GM18507 (cell line): ENCODE measurements around the gene PLEKHA5.

Experiments
- DNase-seq: peaks from one replicate; pipeline ENCODE4 v3.0.0; 2011; ENCODE audit warnings: low read depth; ENCODE audit not compliant: insufficient read length; ENCODE audit errors: extremely low spot score
- FAIRE-seq: peaks from 2 replicates; lab custom pipeline; 2011; peaks lifted over from hg19 to GRCh38; lab: Jason Lieb, UNC

Gene PLEKHA5

GRCh38 chr12:19190292-19191031 lies 60.9 kb downstream of the PLEKHA5 start:
- DNase-seq (no peak), FAIRE-seq (no peak)

DNA sequence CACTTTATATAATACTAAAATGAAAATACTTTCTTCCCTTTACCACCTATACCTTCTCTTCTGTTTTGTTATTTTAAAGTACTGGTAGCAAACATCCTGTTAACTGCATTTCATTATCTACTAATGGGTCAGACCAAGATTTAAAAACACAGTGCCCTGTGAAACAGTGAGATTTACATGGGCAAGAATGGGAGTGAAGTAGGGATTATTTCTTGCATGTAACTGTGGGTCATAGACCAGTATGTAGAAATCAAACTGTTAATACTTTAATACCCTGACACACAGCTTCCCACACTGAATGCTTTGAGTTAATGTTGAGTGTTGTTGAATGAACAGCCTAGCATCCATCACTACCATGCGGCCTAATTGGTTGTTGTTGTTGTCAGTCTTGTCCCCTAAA lies 61.6 kb downstream of the PLEKHA5 start:
- no peak for FAIRE-seq
- no peak for DNase-seq

- FAIRE-seq = no peak
- DNase-seq = no peak
Measured at GRCh38 chr12:19191563-19191962, 62.0 kb downstream of the PLEKHA5 start.

- no peak for FAIRE-seq
- DNase-seq = no peak
Measured at GRCh38 chr12:19192710-19193109, 63.2 kb downstream of the PLEKHA5 start.

DNA sequence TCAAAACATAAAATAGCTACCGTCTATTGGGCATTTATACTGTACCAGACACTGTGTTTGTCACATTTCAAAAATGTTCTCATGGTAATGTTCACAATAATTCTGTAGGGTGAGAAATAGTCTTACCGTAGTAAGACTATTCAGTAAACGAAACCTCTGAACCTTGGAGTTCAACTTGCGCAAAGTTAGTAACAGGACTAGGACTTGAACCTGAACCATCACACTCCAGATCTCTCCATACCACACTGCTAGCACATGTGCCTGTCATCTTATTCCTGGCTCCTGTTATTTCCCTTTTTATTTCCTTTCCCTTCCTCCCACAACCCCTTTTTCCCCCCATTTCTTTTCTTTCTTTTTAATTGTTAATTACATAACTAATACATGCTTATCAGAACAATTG lies 65.4 kb downstream of the PLEKHA5 start:
- DNase-seq (no peak), FAIRE-seq (no peak)

DNA sequence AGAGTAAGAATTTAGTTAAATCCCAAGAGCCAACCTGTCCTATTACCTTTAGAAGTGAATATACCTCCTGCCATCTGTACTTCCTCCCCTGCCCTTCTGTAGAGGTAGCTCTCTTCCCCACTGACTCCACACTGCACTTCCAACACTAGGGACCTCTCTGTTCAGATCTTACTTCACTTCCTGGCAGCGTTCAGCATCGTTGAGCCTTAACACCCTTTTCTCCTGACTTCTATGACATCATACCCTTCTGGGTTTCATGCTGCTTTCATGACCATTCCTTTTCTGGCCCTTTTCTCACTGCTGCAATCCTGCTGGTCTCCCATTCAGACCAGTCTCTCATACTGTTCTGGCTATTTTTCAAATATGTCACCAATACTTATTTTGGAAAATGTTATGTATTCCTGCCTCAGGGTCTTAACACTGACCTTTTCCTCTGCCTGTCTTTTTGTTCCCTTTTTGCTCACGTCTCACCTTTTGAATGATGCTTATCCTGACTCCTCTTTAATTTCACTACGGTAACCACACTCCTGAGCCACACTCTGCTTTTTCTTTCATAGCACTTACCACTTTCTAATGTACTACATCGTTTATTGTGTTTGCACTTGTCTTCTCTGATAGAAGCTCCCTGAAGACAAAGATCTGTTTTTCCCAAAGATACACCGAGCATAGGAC lies 67.6 kb downstream of the PLEKHA5 start:
- DNase-seq (no peak), FAIRE-seq (no peak)

DNA sequence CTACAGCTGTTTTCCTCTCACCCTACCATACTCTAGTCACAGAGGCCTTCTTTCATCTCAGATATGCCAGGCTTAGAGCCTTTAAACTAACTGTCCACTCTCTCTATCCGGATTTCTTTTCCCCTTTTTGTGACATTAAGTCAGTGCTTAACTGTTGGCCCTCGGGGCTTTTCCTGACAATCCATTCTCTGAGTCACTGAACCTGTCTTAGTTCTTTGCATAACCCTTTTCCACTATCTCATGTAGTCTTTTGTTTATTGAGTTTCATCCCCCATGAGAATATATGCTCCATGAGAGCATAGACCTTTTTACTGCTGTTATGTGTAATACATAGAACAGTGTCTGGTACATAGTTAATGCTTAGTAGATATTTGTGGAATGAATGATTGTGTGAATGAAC lies 68.7 kb downstream of the PLEKHA5 start:
- DNase-seq (no peak), FAIRE-seq (no peak)

GRCh38 chr12:19199332-19199731 lies 69.8 kb downstream of the PLEKHA5 start:
- FAIRE-seq = no peak
- no peak for DNase-seq

DNA sequence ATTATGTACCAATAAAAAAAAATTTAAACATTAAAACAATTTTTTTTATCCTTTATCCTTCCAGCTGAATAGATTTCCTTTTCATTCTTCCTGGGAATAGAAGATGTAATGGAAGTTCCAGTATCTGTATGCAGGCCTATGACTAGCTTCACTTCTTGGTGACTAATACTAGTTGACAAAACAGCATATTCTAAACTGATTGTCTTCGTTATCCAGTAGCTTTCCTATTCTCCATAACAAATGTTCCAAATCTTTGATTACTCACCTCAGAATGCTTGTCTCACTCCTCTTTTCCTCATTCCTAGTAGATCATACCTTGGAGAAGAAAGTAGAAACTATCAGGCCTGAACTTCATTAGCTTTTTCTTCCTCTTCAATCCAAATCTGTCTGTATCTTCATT lies 70.7 kb downstream of the PLEKHA5 start:
- no peak for FAIRE-seq
- DNase-seq = no peak

GRCh38 chr12:19201661-19202060 lies 72.1 kb downstream of the PLEKHA5 start:
- no peak for DNase-seq
- FAIRE-seq = no peak

DNA sequence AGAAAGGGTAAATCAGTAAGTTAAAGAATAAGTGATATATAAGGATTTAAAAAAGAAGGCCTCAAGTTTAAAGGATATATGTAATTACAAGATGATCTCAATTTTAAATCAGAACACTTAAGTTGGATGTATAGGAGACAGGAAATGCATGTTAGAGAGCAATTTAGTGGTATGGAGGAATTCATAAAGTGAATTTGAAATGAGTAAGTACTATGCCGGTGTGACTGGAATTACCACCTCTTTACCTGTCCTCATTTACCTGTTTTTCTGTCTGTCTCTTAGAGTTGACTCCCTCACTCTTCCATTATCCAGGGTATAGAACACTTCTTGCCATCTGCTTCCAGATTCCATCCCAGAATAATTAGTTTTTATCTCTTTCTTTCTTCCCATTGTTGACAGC lies 73.5 kb downstream of the PLEKHA5 start:
- DNase-seq (no peak), FAIRE-seq (no peak)

GRCh38 chr12:19203539-19204506 lies 74.3 kb downstream of the PLEKHA5 start:
- DNase-seq (no peak), FAIRE-seq (no peak)

DNA sequence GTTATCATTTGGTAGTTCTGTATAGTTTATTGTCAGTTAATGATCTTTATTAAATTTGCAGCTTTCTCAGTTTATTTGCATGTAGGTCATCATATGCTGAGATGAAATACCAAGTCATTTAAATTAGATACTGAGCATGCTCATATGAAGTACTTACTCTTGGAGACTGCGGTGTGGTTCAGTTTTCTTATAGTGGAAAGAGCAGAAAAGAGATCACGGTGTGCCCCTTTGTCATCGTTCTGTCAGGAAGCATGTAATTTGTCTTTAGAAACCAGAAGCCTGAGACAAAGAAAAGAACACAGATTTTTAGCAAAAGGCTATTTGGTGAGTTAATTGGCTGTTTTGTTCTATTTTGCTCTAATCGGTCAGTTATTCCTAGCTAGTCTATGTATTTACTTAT lies 75.6 kb downstream of the PLEKHA5 start:
- no peak for DNase-seq
- no peak for FAIRE-seq

DNA sequence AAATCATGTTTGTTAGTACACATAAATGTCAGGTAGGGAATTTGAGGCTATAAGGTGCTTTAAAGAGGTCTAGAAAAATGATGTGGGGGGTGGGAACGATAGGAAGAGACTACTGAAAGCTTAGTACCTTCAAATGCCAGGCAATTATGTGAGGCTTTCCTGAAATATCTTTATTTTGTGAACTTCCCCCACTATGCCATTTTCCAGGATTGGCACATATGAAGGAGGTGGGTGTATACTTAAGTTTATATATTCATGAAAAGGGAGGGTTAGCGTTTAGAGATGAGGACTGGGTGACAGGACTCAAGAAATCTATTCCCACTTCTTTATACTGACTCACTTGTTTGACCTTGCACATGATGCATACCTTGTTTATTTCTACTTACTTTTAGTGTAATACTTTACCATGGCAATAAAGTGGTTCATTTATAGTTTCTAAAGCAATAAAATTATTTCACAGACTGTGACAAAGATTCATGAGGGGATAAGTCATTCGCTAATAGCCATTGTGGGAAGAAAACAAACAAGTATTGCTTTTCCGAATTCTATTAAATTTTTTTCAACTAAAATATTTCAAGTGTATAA lies 77.1 kb downstream of the PLEKHA5 start:
- FAIRE-seq (no peak), DNase-seq (no peak)

- DNase-seq (no peak), FAIRE-seq (no peak)
Measured at GRCh38 chr12:19208456-19208855, 78.9 kb downstream of the PLEKHA5 start.

DNA sequence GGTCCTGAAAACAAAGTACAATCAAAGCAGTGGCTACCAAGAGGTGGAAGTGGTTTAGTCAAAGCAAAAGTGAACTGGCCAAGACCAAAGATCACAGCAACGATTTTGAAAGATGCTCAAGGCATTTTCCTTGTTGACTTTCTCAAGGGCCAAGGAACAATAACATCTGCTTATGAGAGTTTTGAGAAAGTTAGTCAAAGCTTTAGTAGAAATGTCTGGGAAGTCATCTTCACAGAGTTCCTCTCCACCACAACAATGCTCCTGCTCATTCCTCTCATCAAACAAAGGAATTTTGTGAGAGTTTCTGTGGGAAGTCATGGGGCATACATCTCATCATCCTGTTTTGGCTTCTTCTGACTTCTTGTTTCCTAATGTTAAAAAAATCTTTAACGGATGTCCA lies 80.1 kb downstream of the PLEKHA5 start:
- no peak for DNase-seq

DNA sequence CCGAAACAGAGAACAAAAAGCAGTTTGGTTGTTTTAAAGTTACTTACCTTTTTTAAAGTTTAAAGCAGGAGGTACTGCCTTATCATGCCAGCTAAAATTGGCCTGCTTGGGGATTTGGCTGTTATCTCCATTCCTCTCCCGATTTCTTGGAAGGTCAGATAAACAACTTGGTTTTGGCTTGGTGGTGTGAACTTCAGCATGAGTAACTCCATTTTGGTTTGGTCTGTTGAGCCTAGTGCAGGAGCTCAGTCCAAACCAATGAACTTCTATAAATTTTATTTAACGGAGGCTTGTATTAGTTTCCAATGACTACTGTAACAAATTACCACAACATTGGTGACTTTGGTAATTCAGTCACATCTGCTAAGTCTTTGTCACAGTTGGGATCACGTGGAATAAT lies 82.3 kb downstream of the PLEKHA5 start:
- FAIRE-seq = no peak
- no peak for DNase-seq

More for the DNA sequence above, 80.1 kb downstream of the PLEKHA5 start:
- FAIRE-seq = no peak

DNA sequence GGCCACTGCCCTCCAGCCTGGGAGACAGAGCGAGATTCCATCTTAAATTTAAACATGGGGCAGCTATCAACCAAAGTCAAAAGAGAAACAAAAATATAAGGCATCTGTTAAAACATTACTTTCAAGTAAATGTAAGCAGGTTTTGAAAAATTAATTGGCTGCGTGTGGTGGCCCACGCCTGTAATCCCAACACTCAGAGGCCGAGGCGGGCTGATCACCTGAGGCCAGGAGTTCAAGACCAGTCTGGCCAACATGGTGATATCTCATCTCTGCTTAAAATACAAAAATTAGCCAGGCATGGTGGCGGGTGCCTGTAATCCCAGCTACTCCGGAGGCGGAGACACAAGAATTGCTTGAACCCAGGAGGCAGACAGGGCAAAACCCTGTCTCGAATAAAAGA lies 82.7 kb downstream of the PLEKHA5 start:
- FAIRE-seq = no peak
- DNase-seq = no peak

DNA sequence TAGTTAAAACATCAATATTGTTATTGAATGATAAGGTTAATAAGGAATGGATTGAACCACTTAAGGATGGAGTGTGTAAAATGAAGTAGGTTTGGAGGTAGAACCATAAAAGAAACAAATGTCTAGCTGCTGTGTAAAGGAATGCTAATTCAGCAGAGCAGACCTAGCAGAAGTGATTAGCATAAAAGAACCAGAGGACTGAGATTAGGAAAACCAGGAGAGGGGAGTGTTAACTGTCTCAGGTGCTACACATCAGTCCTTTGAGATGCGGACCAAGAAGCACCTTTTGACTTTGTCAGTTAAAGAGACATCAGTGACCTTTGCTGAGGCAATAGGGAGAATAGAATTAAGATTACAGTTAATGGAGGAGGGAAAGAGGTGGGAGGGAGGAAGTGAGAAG lies 84.5 kb downstream of the PLEKHA5 start:
- DNase-seq = no peak
- no peak for FAIRE-seq

- DNase-seq = no peak
- no peak for FAIRE-seq
Measured at GRCh38 chr12:19215115-19215514, 85.6 kb downstream of the PLEKHA5 start.
